Testis (tissue), 5 donors: ENCODE measurements around the gene GNGT2. TPM values are rescaled to one million over a fixed set of nuclear protein-coding genes. Genes with fewer than 3 reads are reported as not detected.

Experiments used
- DNase-seq: peaks from one replicate; pipeline ENCODE4 v3.0.0-alpha.2; 2019
- H3K27ac ChIP-seq, 2 donors: fragments of 200-600 bp; sonication (generic); one replicate each; pipeline ENCODE4 v1.5.1; 2019
- H3K27me3 ChIP-seq: fragments of 200-600 bp; sonication (generic); one replicate; pipeline ENCODE4 v1.5.1; 2019
- H3K36me3 ChIP-seq: fragments of 200-600 bp; sonication (generic); one replicate; pipeline ENCODE4 v1.5.1; 2017; ENCODE audit warnings: low read depth; ENCODE audit errors: missing control alignments
- H3K4me1 ChIP-seq: fragments of 200-600 bp; sonication (generic); one replicate; pipeline ENCODE4 v1.5.1; 2019
- H3K4me3 ChIP-seq, 2 donors: fragments of 200-600 bp; sonication (generic); one replicate each; pipeline ENCODE4 v1.5.1; 2017 to 2019
- H3K9me3 ChIP-seq: fragments of 200-600 bp; sonication (generic); one replicate; pipeline ENCODE4 v1.5.1; 2017
- POLR2A ChIP-seq: fragments of 450-650 bp; IDR thresholded peaks from one replicate; pipeline ENCODE4 v1.6.1; 2017; ENCODE audit warnings: antibody characterized with exemption, mild to moderate bottlenecking, moderate library complexity
- WGBS, 2 donors: methylation state at CpG; one replicate each; pipeline ENCODE4 v1.1.5; 2018; 5-methylcytosine and 5-hydroxymethylcytosine counted together
- intact Hi-C: fragments of 100-400 bp; cut with DNase I; formaldehyde crosslinking; loops from one replicate; pipeline ENCODE4 v1.15.1; 2023; ENCODE audit warnings: low total_unique reads
- long read RNA-seq, 2 donors: transcript quantifications; one replicate each; lab custom pipeline, GENCODE V29; 2026
- polyA plus RNA-seq: library from polyadenylated mRNA; stranded (reverse); fragments of 350-450 nt; fragmentation: Illumina TruSeq; extraction: RNeasy Lipid Tissue Mini Kit (QIAGEN cat#74804); gene quantifications from one replicate; pipeline ENCODE4 v1.2.3, GENCODE V29; 2014; ENCODE audit warnings: low read depth, low replicate concordance; ENCODE audit not compliant: insufficient read depth
- total RNA-seq, 2 donors: library from RNA; depleted of rRNA; stranded (reverse); fragments of >200 nt; gene quantifications; one replicate each; pipeline ENCODE4 v1.2.3, GENCODE V29; 2016
- TF ChIP-seq, protein P1 (sequence below), 3 experiments: fragments of 450-650 bp in 2 of 3; fragments of 200-600 bp in 1 of 3; sonication (generic) in 1 of 3; IDR thresholded peaks; one replicate each; pipeline ENCODE4 v1.5.1; 2016 to 2019; ENCODE audit warnings: antibody characterized with exemption in 3 of 3, mild to moderate bottlenecking in 2 of 3, moderate library complexity in 1 of 3

The GNGT2 gene
- under 1 TPM in 1 of 2 donors, not detected in 1; 0.68 TPM for total RNA-seq
- 2.2 TPM for polyA plus RNA-seq
- long read RNA-seq, donor 1 = 0 reads
- long read RNA-seq, donor 2 = 0 reads

- Histone ChIP-seq H3K27ac (peak within 1 kb of the TSS in 1 of 2 donors; percentile 11), H3K4me1 (peaks cover 3% of the 10 kb centered on the region), H3K36me3 (no peaks in the 10 kb centered on the region), H3K27me3 (no peaks in the 10 kb centered on the region), H3K9me3 (no peaks in the 10 kb centered on the region), H3K4me3 (no peak within 1 kb of the TSS)
- intact Hi-C loops = no loop called here
- 44 to 53% methylated on average over 11 to 22 of the region's 22 CpGs for WGBS, 2 donors
- TF ChIP-seq POLR2A = no peak
- DNase-seq = no peak
Observed at GRCh38 chr17:49210158-49211029, at the start of gene GNGT2, which contains the start of gene ABI3. TSS of gene GNGT2 (minus strand) at chr17:49210574. CDS start at chr17:49207422, 3,152 bp downstream. TSS of gene ABI3 (plus strand) at chr17:49210707. CDS start at chr17:49210725, 18 bp downstream.

DNA sequence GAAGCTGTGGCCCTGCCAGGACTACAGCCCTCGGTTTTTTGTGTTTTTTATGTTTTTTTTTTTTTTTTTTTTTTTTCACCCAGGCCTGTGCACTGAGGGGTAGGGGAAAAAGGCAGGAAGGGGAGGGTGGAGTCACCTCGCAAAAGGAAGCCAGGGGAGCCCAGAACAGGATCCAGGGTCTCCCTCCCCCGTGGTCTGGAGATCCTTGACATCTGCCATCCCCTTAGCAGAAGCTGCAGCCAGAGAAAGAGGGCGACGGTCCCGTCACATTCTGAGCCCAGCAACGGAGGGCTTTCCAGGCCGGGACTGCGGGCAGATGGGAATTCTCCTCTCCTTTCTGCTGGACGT is 49.3 kb upstream of the GNGT2 start:
- DNase-seq = no peak
- H3K27ac ChIP-seq = peak overlapping the region in 1 of 2 donors; percentile 83
- intact Hi-C loops = no loop called here
- H3K4me1 ChIP-seq = peaks cover 6% of the 10 kb centered on the region
- TF ChIP-seq POLR2A = no peak
- TF ChIP-seq, protein P1, sequence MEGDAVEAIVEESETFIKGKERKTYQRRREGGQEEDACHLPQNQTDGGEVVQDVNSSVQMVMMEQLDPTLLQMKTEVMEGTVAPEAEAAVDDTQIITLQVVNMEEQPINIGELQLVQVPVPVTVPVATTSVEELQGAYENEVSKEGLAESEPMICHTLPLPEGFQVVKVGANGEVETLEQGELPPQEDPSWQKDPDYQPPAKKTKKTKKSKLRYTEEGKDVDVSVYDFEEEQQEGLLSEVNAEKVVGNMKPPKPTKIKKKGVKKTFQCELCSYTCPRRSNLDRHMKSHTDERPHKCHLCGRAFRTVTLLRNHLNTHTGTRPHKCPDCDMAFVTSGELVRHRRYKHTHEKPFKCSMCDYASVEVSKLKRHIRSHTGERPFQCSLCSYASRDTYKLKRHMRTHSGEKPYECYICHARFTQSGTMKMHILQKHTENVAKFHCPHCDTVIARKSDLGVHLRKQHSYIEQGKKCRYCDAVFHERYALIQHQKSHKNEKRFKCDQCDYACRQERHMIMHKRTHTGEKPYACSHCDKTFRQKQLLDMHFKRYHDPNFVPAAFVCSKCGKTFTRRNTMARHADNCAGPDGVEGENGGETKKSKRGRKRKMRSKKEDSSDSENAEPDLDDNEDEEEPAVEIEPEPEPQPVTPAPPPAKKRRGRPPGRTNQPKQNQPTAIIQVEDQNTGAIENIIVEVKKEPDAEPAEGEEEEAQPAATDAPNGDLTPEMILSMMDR (IDR thresholded peaks at IDR 0.05) = no peak
- H3K27me3 ChIP-seq = no peaks in the 10 kb centered on the region
- H3K4me3 ChIP-seq = peak overlapping the region; percentile 62 to 68
- WGBS, 2 donors = 7 to 8% methylated on average over 10 of the region's 10 CpGs
- H3K36me3 ChIP-seq = no peaks in the 10 kb centered on the region
- H3K9me3 ChIP-seq = no peaks in the 10 kb centered on the region

- H3K36me3 ChIP-seq = no peaks in the 10 kb centered on the region
- H3K27me3 ChIP-seq = no peaks in the 10 kb centered on the region
- H3K27ac ChIP-seq = no peak overlapping the region
- TF ChIP-seq POLR2A = no peak
- TF ChIP-seq, protein P1 (IDR thresholded peaks at IDR 0.05) = no peak
- 82 to 90% methylated on average over 3 of the region's 3 CpGs for WGBS, 2 donors
- H3K4me1 ChIP-seq = peaks cover 6% of the 10 kb centered on the region
- intact Hi-C loops = no loop called here
- no peak for DNase-seq
- H3K4me3 ChIP-seq = no peak overlapping the region
- no peaks in the 10 kb centered on the region for H3K9me3 ChIP-seq
Observed at GRCh38 chr17:49258394-49258793, 48.0 kb upstream of the GNGT2 start.

GRCh38 chr17:49255125-49255524 is 44.8 kb upstream of the GNGT2 start:
- Histone ChIP-seq H3K36me3 (no peaks in the 10 kb centered on the region), H3K27me3 (no peaks in the 10 kb centered on the region), H3K4me3 (no peak overlapping the region), H3K27ac (no peak overlapping the region), H3K9me3 (no peaks in the 10 kb centered on the region), H3K4me1 (no peaks in the 10 kb centered on the region)
- no peak for DNase-seq
- 75 to 98% methylated on average over 5 of the region's 5 CpGs for WGBS, 2 donors
- TF ChIP-seq, protein P1 (IDR thresholded peaks at IDR 0.05) = no peak
- no peak for TF ChIP-seq POLR2A
- intact Hi-C loops = no loop called here

- H3K27me3 ChIP-seq = no peaks in the 10 kb centered on the region
- intact Hi-C loops = no loop called here
- DNase-seq = no peak
- no peaks in the 10 kb centered on the region for H3K4me1 ChIP-seq
- TF ChIP-seq, protein P1 (IDR thresholded peaks at IDR 0.05) = no peak
- no peak for TF ChIP-seq POLR2A
- no peak overlapping the region for H3K27ac ChIP-seq
- H3K4me3 ChIP-seq = no peak overlapping the region
- H3K9me3 ChIP-seq = no peaks in the 10 kb centered on the region
- H3K36me3 ChIP-seq = no peaks in the 10 kb centered on the region
- WGBS, 2 donors = 74 to 76% methylated on average over 4 of the region's 4 CpGs
Observed at GRCh38 chr17:49254066-49254465, 43.7 kb upstream of the GNGT2 start.
